Measurements from ENCODE around the gene PREX1. TPM values are rescaled to one million over a fixed set of nuclear protein-coding genes. Genes with fewer than 3 reads are reported as not detected.

Gene PREX1
- total RNA-seq, 1 experiment from 2014 or later = not detected

- peaks cover 41% of the 10 kb centered on the region for H3K27me3 Mint-ChIP-seq (ENCODE audit: insufficient read depth, unreplicated experiment)
- H3K27ac Mint-ChIP-seq (ENCODE audit: low read depth, unreplicated experiment) = no peak overlapping the region
- ChIA-PET CTCF (interaction anchor here (1.2 kb wide), 1 partner anchor 41 kb away, joined by 4 read pairs; no protein-coding TSS in a partner anchor), POLR2A (interaction anchor here (0.7 kb wide), 1 partner anchor 1227 kb away, joined by 3 read pairs; no protein-coding TSS in a partner anchor)
- H3K36me3 Mint-ChIP-seq (ENCODE audit: insufficient read depth, unreplicated experiment) = no peaks in the 10 kb centered on the region
- no peak overlapping the region for H3K4me3 Mint-ChIP-seq (ENCODE audit: unreplicated experiment)
- intact Hi-C loops (cut with micrococcal nuclease) = no loop called here
- DNase-seq (ENCODE audit: unreplicated experiment) = no peak
- H3K9me3 Mint-ChIP-seq (ENCODE audit: unreplicated experiment) = no peaks in the 10 kb centered on the region
- TF ChIP-seq CTCF (IDR thresholded peaks at IDR 0.05; ENCODE audit: unreplicated experiment) = no peak
- no peaks in the 10 kb centered on the region for H3K4me1 Mint-ChIP-seq (ENCODE audit: insufficient read depth, unreplicated experiment)
- BruUV-seq (replicated peaks) = no TSS peak
Measured at GRCh38 chr20:48864254-48864653, 36.5 kb upstream of the PREX1 start.

GRCh38 chr20:48862279-48862678 lies 34.5 kb upstream of the PREX1 start:
- H3K27ac Mint-ChIP-seq (ENCODE audit: low read depth, unreplicated experiment) = no peak overlapping the region
- no peaks in the 10 kb centered on the region for H3K4me1 Mint-ChIP-seq (ENCODE audit: insufficient read depth, unreplicated experiment)
- no peak for TF ChIP-seq CTCF (IDR thresholded peaks at IDR 0.05; ENCODE audit: unreplicated experiment)
- CTCF ChIA-PET = interaction anchor here (0.6 kb wide), 1 partner anchor 1136 kb away, joined by 3 read pairs; no protein-coding TSS in a partner anchor
- no peak for DNase-seq (ENCODE audit: unreplicated experiment)
- peaks cover 41% of the 10 kb centered on the region for H3K27me3 Mint-ChIP-seq (ENCODE audit: insufficient read depth, unreplicated experiment)
- H3K36me3 Mint-ChIP-seq (ENCODE audit: insufficient read depth, unreplicated experiment) = no peaks in the 10 kb centered on the region
- H3K9me3 Mint-ChIP-seq (ENCODE audit: unreplicated experiment) = no peaks in the 10 kb centered on the region
- POLR2A ChIA-PET = no interaction called here
- BruUV-seq (replicated peaks) = no TSS peak
- H3K4me3 Mint-ChIP-seq (ENCODE audit: unreplicated experiment) = no peak overlapping the region
- intact Hi-C loops (cut with micrococcal nuclease) = no loop called here

GRCh38 chr20:48861444-48861843 lies 33.6 kb upstream of the PREX1 start:
- H3K27ac Mint-ChIP-seq (ENCODE audit: low read depth, unreplicated experiment) = no peak overlapping the region
- DNase-seq (ENCODE audit: unreplicated experiment) = no peak
- ChIA-PET POLR2A (no interaction called here), CTCF (interaction anchor here (1.1 kb wide), 1 partner anchor 44 kb away, joined by 4 read pairs; no protein-coding TSS in a partner anchor)
- H3K9me3 Mint-ChIP-seq (ENCODE audit: unreplicated experiment) = no peaks in the 10 kb centered on the region
- intact Hi-C loops (cut with micrococcal nuclease) = no loop called here
- no peaks in the 10 kb centered on the region for H3K36me3 Mint-ChIP-seq (ENCODE audit: insufficient read depth, unreplicated experiment)
- H3K4me3 Mint-ChIP-seq (ENCODE audit: unreplicated experiment) = no peak overlapping the region
- H3K27me3 Mint-ChIP-seq (ENCODE audit: insufficient read depth, unreplicated experiment) = peaks cover 32% of the 10 kb centered on the region
- no TSS peak for BruUV-seq (replicated peaks)
- no peaks in the 10 kb centered on the region for H3K4me1 Mint-ChIP-seq (ENCODE audit: insufficient read depth, unreplicated experiment)
- no peak for TF ChIP-seq CTCF (IDR thresholded peaks at IDR 0.05; ENCODE audit: unreplicated experiment)

- intact Hi-C loops (cut with micrococcal nuclease) = no loop called here
- H3K4me1 Mint-ChIP-seq (ENCODE audit: insufficient read depth, unreplicated experiment) = peaks cover 10% of the 10 kb centered on the region
- no peaks in the 10 kb centered on the region for H3K9me3 Mint-ChIP-seq (ENCODE audit: unreplicated experiment)
- no peaks in the 10 kb centered on the region for H3K36me3 Mint-ChIP-seq (ENCODE audit: insufficient read depth, unreplicated experiment)
- no TSS peak for BruUV-seq (replicated peaks)
- no peak overlapping the region for H3K4me3 Mint-ChIP-seq (ENCODE audit: unreplicated experiment)
- no peak overlapping the region for H3K27ac Mint-ChIP-seq (ENCODE audit: low read depth, unreplicated experiment)
- peaks cover under 1% of the 10 kb centered on the region for H3K27me3 Mint-ChIP-seq (ENCODE audit: insufficient read depth, unreplicated experiment)
- TF ChIP-seq CTCF (IDR thresholded peaks at IDR 0.05; ENCODE audit: unreplicated experiment) = no peak
- ChIA-PET POLR2A (no interaction called here), CTCF (interaction anchor here (0.9 to 1.2 kb wide), 2 partner anchors 201 to 237 kb away, joined by 3 read pairs; no protein-coding TSS in a partner anchor)
- DNase-seq (ENCODE audit: unreplicated experiment) = no peak
Measured at GRCh38 chr20:48858075-48858790, 30.4 kb upstream of the PREX1 start.
